Endometrial microvascular endothelial cells (primary cell): Measurements from ENCODE around the gene SLMAP. TPM values are rescaled to one million over a fixed set of nuclear protein-coding genes. Genes with fewer than 3 reads are reported as not detected.

Experiments
- in situ Hi-C: cut with HindIII; loops from 2 replicates; pipeline ENCODE4 v1.10.0; 2017; ENCODE audit warnings: low sequenced_read_pairs, low pct_unique_long_range_greater_than_20kb; ENCODE audit errors: inconsistent ontology term
- total RNA-seq: library from RNA; depleted of rRNA; stranded (reverse); fragments of >200 nt; gene quantifications from one replicate; pipeline ENCODE4 v1.2.3, GENCODE V29; 2015; ENCODE audit errors: inconsistent ontology term

Gene SLMAP
- total RNA-seq, 1 donor from 2014 or later = 47.3 TPM

DNA sequence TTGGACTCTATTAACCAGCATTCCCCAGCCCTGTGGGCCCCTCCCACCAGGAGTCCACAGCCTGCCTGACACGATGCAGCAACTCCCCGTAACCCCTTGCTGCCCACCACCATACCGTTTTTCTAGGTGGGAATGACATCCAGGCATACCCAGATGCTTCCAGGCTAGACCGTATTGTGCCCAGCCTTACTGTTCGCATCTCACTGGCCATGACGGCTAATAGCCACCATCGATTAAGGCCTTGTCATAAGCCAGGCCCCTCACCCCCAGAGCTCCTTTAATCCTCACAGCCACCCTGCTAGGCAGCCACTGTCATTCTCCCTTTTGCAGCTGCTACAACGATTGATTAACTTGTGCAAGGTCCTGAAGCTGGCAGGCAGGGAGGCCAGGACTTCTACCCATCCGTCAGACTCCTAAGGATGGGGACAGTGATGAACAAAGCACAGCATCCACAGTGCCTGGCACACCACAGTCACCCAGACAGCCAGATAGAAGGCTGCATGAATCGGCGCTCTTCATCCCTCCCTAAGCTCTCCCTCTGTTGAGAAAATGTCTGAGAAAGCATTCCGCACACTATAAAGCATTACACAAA, 192.1 kb downstream of the SLMAP start:
- in situ Hi-C loops = loop anchor here (25.0 kb wide), 1 partner anchor 89 kb away; no protein-coding TSS in a partner anchor

DNA sequence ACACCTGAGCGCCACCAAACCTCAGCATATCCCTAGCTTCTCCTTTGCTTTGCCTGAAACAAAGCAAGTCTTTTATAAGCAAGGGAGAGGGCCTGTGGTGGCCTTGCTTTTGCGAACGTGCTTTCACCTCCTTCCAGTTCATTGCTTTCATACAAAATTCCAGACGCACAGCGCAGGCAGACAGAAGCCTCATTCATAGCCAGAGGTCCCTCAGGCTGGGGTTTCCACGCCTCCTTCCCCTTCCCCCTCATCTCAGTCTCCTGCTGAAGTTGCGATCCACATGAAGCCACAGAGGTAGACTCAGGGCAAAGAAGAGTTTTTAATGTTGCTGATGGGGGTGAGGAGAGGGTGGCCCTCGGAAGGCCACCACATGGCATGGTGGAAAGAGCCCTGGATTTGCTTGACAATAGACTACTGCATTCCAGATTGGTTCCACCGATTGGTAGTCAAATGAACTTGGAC, 192.7 kb downstream of the SLMAP start:
- in situ Hi-C loops = loop anchor here (25.0 kb wide), 1 partner anchor 88 kb away; no protein-coding TSS in a partner anchor

DNA sequence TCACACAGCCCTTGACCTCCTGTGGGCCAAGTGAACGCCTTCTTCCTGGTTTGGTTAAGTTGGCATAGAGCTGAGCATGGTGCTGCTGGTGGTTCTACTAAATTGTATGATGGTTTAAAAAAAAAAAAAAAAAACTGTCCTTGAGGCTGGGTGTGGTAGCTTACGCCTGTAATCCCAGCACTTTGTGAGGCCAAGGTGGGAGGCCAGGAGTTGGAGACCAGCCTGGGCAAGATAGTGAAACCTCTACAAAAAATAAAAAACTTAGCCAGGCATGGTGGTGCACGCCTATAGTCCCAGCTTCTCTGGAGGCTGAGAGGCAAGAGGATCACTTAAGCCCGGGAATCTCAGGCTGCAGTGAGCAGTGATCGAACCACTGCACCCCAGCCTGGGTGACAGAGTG, 193.2 kb downstream of the SLMAP start:
- in situ Hi-C loops = loop anchor here (25.0 kb wide), 1 partner anchor 88 kb away; no protein-coding TSS in a partner anchor

DNA sequence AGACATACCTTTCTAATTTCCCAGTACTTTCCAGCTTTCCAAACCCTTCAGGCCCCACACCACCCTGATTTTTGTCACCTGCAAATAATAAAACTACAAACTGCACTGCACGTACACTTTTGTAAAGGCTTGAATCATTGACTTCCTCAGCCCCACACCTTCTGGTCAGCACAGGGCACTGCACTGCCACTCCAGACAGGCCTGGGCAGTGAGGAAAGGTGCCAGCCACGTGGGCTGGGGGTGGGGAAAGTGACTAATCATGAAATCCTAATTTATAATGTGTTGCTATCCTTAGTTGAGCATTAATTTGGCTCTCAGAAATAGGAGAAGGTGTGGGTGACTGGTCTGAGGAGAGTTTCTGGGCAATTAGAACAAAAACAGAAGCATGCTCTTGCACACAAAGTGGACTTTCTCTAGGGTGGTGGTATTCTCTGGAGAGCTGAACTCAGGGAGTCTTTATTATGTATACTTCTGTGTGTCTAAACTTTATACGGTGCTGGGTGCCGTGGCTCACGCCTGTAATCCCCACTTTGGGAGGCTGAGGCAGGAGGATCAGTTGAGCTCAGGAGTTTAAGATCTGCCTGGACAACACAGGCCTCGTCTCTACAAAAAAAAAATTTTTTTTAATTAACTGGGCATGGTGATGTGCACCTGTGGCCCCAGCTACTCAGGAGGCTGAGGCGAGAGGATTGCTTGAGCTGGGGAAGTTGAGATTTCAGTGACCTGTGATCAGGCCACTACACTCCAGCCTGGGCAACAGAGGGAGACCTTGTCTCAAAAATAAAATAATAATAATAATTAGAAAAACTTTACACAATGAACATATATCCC, 193.9 kb downstream of the SLMAP start:
- in situ Hi-C loops = loop anchor here (25.0 kb wide), 1 partner anchor 87 kb away; no protein-coding TSS in a partner anchor

DNA sequence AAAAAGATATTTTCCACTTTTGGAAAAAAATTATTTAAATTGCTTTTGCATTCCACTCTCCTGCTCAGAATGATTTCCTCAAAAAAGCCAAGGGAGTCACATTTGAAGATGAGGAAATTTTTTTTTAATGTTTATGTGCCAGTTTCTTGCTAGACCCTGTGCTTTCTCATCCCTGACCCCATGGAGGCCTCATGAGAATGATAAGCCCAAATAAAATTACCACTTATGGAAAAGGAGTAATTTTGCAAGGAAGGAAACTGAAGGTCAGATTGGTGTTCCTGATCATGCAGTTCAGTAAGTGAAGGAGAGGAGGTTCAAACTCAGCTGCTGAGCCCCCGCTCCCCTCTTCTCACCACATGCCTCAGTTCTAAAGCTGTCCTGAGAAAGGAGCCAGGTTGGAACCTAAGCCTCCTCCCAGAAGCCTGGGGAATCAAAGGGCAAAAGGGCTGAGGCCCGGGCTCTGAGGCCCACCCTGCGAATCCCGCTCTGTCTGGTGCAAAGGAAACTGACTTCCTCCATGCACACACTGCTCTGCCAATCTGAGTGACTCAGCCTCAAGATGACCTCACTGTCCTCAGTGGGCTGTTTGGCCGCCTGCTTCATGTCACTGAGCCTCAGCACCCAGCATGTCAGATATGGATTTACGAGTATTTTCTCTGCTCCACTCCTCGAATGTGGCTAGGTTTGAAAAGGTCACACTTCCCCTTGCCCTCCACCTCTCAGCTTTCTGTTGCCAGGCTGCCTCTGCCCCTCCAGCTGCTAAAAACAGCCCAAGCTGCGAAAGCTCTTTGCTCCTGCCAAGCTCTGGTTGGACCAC, 195.2 kb downstream of the SLMAP start:
- in situ Hi-C loops = no loop called here

DNA sequence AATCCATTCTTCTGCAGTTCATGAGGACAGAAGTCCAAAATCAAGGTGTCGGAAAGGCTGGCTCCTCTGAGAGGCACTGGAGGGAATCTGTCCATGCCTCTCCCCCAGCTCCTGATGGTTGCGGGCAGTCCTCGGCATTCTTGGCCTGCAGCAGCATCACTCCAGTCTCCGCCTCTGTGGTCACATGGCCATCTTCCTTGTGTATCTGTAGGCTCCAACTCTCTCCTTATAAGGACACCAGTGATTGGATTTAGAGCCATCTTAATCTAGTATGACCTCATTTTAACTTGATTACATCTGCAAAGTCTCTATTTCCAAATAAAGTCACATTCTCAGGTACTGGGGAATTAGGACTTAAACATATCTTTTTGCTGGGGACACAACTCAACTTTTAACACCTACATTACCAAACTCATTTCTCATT, 196.1 kb downstream of the SLMAP start:
- in situ Hi-C loops = no loop called here

DNA sequence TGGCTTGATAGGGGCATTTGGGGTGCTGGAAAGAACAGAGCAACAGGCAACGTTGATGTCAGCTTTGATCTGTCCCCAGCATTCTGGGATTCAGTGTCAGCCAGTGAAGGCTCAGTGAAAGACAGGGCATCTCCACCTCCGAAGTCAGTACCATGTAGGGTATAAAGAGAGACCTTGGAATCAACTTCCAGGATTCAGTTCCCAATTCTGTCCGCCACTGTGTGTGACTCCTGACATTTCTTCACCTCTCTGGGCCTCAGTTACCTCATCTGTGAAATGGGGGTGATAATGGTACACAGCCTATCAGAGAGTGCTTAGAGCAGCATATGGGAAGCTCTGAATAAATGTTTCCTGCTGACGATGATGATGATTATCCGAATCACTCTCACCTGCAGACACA, 196.5 kb downstream of the SLMAP start:
- in situ Hi-C loops = no loop called here

DNA sequence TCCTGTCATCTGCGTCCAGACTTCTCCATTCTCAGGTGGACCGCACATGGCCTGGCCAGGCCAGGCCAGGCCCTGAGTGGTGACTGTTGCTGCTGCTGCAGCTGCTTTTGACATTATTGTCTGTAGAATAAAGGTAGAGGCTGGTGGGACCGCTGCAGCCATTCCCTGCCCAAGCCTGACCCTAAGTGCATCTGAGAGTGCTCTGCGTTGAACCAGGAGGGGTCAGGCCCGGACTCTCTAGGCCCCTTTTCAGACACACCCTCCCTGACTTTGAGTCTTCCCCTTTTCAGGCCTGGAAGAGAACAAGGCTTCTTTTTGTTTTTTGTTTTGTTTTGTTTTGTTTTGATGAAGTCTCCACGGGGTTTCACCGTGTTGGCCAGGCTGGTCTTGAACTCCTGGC, 197.5 kb downstream of the SLMAP start:
- in situ Hi-C loops = no loop called here

DNA sequence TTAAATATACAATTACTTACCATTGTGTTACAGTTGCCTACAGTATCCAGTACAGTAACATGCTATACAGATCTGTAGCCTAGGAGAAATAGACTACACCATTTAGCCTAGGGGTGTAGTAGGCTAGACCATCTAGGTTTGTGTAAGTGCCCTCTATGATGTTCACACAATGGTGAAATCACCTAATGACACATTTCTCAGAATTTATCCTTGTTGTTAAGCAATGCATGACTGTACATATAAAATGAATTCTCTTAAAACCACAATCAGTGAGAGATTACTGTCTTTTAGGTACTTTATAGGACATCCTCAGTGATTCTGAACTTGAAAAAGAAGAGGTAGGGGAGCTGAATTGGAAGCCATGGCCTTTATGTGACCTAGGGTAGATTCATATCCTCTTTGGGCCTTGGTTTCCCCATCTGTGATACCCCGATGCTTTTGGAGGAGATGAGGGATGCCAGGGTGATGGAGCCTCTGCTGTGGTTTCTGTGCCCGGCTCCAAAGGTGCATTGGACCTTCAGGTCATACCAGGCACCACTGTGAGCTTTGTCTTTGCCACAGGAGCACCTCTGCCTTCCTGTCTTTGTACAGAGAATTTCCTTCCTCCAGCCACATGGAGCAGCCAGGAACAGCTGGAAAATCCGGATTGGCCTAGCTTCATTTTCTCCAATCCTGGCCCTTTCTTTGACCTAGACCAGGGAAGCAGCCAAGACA, 200.2 kb downstream of the SLMAP start:
- in situ Hi-C loops = no loop called here

DNA sequence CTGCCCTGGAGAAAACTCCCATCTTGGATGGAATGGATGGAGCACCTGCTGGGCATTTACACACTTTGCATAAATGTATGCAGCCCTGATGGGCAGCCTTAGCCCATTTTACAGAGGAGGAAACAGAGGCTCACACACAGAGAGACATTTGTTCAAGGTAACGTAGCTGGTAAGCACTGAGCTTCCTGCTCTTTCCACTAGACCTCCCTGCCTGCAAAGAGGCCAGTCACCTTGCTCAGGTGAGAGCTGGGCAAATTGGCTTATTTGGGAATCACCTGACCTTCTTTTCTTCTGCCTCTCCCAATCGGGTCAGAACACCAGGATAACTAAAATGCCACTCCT, 200.7 kb downstream of the SLMAP start:
- in situ Hi-C loops = no loop called here

DNA sequence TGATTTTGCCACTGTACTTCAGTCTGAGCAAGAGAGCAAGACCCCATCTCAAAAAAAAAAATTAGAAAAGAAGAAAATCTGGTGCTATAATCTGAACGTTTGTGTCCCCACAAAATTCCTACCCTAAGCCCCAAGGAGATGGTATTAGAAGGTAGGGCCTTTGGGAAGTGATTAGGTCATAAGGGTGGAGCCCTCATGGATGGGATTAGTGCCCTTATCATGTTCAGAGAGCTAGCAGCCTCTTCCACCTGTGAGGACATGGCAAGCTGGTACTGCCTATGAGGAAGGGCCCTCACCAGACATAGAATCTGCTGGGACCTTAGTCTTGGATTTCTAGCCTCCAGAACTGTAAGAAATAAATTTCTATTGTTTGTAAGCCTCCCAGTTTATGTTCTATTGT, 201.7 kb downstream of the SLMAP start:
- in situ Hi-C loops = no loop called here

DNA sequence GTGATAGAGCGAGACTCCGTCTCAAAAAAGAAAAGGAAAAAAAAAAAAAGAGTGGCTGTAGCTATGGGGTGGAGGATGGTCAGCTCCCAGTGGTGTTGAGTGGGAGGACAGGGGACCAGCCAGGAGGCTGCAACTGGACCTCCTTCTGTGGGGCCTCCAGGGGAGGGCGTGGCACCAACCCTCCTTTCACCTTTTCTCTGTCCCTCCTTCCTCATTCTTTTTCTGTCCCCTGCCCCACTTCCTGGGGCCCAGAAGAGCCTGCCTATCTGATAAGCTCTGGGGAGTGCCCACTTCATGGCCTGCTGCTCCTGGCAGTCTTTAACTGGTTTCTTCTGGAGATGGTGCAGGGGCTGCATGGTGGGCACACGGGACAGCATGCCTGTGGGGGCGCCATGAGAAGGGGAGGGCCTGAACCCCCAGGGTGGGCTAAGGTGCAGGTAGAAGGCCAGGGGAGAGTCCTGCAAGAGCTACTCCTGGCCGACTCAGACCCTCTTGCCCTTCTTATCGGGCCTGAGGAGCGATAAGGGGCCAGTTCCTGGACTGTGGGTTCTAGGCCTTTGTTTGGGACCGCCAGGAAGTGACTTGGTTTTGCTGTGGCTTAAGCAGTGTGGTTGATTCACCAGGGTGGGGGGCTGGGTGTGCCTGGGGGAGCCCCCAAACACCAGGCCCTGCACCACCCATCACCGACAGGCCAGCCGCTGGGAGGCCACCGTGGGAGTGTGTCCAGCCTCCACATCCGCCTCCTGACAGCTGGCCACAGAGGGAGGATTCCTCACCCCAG, 202.7 kb downstream of the SLMAP start:
- in situ Hi-C loops = no loop called here

DNA sequence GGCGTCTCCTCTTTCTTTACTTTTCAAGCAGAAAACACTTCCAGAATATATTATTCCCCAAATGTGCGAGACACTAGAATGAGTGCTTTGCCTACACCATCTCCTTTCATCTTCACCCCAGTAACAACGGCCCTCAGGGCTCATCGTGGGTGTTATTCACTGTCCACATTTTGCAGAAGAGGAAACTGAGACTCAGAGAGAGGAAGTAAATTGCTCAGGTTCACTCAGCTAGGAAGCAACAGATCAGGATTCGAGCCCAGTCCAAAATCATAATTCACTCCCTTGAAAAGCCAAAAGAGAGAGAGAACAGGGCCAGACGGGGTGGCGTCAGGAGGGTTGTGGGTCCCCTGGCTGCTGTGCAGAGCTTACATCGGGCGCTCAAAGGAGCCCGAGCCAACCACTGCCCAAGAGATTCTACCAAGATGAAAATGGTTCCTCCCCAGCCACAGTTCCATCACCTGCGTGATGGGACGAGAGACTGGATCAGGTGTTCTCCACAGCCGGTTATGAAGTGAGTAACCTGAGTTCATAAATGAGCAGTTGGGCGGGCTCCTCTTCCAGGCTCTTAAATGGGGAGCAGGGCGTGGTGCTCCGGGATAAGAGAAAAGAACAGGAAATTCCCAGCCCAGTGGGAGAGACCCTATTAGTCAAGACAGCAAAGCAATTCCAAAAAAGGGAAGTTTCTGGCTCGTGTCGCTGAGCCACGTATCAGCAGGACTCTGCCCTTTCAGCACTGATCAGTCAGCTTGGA, 203.5 kb downstream of the SLMAP start:
- in situ Hi-C loops = no loop called here

DNA sequence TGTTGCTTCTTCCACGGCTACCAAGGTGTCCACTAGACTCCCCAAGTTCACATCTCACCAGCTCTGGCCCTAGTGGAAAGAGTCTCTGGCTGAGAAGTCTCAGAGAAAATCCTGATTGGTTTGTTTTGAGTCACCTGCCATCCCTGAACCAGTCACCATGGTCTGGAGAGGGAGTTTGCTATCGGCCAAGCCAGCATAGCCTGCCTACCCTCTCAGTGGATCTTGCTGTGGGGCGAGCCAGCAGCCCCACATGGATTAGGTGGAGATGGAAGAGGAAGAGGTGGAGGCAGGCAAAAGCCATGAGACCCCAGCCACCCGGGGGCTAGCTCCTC, 204.0 kb downstream of the SLMAP start:
- in situ Hi-C loops = no loop called here

DNA sequence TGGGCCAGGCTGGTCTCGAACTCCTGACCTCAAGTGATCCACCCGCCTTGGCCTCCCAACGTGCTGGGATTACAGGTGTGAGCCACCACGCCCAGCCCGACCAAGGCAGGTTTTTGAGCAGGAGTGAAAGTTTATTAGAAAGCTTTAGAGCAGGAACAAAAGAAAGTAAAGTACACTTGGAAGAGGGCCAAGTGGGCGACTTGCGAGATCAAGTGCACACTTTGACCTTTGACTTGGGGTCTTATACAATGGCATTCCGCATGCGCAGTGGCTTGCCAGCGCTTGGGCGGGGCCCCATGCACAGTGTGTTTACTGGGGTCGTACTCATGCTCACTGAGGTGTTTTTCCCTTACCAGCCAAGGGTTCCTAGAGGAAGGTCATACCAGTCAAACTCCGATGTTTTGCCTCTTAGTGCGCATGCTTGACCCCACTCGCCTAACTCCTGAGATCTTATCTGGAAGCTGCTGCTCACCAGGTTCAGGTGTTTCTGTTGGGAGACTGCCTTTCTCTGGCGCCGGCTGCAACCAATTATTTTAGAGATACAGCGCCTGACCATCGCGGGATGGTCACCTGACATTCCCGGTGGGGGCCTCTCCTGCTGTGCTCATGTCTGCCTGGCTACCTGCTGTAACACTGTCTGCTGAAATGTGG, 205.2 kb downstream of the SLMAP start:
- in situ Hi-C loops = no loop called here

DNA sequence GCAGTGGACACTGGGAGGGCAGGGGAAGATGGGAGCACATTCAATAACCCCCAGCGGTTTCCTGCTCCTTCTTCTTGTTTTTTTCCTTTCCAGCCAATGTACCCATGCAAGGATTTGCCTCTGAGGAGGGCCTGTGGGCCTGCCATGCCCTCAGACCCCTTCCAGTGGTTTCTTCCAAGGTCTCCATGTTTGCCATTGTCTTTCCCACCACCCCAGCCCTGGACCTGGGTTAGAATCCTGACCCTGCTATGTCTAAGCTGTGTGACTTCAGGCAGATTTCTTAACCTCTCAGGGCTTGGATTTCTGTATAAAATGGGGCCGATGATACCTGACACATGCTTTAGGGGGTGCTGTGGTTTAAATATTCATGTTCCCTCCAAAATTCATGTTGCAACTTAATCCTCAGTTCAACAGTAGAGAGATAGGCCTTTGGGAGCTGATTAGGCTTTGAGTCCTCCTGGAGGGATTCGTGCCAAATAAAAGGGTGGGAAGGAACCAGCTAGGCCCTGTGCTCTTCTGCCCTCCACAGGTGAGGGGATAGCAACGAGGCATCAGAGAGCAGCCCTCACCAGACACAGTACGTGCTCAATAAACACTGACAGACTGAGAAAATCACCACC, 205.8 kb downstream of the SLMAP start:
- in situ Hi-C loops = no loop called here

DNA sequence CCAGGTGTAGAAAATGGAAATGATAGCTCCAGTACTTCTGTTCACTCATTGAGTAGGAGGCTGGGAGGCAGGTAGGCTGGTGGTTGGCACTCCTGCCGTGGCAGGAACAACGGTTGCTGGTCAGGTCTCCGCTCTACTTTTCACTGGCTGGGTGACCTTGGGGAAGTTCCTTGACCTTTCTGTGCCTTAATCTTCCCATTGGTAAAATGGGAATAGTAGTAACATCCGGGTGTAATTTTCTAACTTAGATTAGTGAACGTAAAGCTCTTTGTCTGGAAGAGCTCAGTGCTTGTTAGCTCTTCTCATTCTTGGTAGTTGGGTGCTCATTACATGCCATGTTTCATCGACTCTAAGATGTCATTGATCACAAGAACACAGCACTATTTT, 206.3 kb downstream of the SLMAP start:
- in situ Hi-C loops = no loop called here
